Activated naive CD4-positive, alpha-beta T cell treated with anti-CD3 and anti-CD28 coated beads, Interleukin-2, amount 50 U/mL, for 24 hours (primary cell): ENCODE measurements around the gene RHEB.
A peak's percentile ranks its signal among the peaks of the same experiment; 100 is the strongest.

Source experiments
- H3K27ac Mint-ChIP-seq: one replicate; pipeline ENCODE4 v1.8.0; 2021; ENCODE audit warnings: mild to moderate bottlenecking, mixed read lengths
- H3K27me3 Mint-ChIP-seq: one replicate; pipeline ENCODE4 v1.8.0; 2021; ENCODE audit warnings: mixed read lengths
- H3K36me3 Mint-ChIP-seq: one replicate; pipeline ENCODE4 v1.8.0; 2021; ENCODE audit warnings: mixed read lengths
- H3K4me1 Mint-ChIP-seq: one replicate; pipeline ENCODE4 v1.8.0; 2021; ENCODE audit warnings: mixed read lengths
- H3K4me3 Mint-ChIP-seq: one replicate; pipeline ENCODE4 v1.8.0; 2021; ENCODE audit warnings: mild to moderate bottlenecking, mixed read lengths
- H3K9me3 Mint-ChIP-seq: one replicate; pipeline ENCODE4 v1.8.0; 2021; ENCODE audit warnings: mixed read lengths

The RHEB gene

DNA sequence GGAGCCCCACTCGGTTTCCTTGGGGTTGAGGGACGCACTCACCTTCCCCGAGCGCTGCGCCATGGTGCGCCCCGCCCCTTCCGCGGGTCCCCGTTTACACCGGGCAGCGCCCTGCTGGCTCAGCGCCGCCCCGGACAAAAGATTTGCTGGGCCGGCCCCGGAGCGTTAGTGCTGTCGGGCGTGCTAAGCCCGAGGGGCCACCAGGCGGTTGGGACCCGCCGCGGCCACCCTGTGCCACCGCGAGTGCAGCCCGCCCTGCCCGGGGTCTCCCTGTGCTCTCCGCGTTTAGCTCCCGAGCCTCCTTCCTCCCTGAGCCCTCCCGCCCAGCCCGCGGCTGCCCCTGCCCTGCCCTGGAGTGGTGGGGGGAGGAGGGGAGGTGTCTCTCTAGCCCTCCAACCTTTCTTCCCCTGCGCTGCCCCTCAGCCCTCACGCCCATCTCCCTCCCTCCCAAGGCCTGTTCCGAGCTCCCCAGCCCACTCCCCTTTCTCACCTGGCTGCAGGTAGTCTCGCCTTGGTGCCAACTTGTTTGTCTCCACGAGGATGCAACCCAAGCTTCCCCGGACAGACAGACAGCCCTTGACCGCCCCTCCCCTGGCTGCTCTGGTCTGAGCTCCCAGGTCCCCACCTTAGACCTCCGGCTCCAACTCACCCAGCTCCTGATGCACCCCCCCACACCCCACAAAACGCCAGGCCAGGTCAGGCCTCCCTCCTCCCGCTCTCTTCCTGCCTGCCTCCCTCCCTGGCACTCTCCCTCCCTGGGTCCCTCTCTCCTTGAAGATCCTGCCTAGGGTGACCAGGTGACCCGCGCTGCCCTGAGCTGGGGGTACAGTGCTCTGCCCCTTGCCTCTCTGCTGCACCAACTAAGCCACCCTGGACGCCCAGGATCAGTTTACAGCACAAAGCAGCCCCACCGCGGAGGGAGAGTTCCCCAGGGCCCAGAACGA lies 79.6 kb downstream of the RHEB start, which contains the start of gene CRYGN:
Gene CRYGN, minus strand, starts transcription at position 287 of the 944 bp plus-strand sequence. Its CDS starts 224 bp downstream, at position 63.
- H3K9me3 Mint-ChIP-seq = no peaks in the 10 kb centered on the region
- H3K27ac Mint-ChIP-seq = peak within 1 kb of the TSS; percentile 55
- peaks cover 36% of the 10 kb centered on the region for H3K4me1 Mint-ChIP-seq

DNA sequence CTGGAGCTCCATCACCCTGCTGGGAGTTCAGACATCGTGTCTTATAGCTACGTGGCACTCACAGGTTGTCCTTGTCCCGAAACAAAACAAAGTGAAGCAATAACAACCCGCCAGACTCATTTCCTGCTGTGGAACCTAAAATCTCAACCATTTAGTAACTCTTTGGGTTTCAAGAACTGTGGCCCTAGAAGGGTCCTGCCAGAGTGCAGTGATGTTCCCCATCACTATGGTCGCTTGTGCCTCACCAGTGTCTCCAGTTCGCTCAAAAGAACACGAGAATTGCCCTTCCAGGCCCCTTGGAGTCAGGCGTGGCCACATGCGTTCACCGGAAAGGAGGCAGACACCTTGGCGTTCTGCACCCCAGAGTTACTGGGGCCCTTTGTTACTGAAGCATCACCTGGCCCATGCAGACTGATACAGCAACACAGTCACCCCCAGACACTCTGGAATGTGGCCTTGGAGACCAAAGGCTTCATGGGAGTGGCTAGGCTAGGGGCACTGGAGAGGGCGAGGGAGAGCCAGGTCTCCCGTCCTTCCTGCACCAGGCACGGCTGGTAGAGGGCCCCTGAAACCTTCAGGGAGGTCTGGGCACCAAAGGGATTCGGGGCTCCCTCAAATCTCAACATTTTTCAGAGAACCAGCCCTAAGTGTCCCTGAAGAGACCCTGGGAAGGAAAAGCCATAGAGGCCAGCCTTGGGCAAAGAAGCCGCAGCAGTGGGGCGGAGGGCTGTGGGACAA lies 80.7 kb downstream of the RHEB start:
- no peak overlapping the region for H3K27ac Mint-ChIP-seq
- no peak overlapping the region for H3K4me3 Mint-ChIP-seq
- no peaks in the 10 kb centered on the region for H3K27me3 Mint-ChIP-seq
- H3K4me1 Mint-ChIP-seq = peaks cover 27% of the 10 kb centered on the region
- H3K9me3 Mint-ChIP-seq = no peaks in the 10 kb centered on the region
- H3K36me3 Mint-ChIP-seq = no peaks in the 10 kb centered on the region

More for the DNA sequence above, 79.6 kb downstream of the RHEB start, which contains the start of gene CRYGN:
- Mint-ChIP-seq H3K4me3 (peak within 1 kb of the TSS; percentile 49), H3K36me3 (no peaks in the 10 kb centered on the region), H3K27me3 (no peaks in the 10 kb centered on the region)

GRCh38 chr7:151437866-151438516 lies 81.7 kb downstream of the RHEB start:
- no peaks in the 10 kb centered on the region for H3K27me3 Mint-ChIP-seq
- no peak overlapping the region for H3K4me3 Mint-ChIP-seq
- no peak overlapping the region for H3K27ac Mint-ChIP-seq
- H3K36me3 Mint-ChIP-seq = no peaks in the 10 kb centered on the region
- H3K4me1 Mint-ChIP-seq = peaks cover 30% of the 10 kb centered on the region
- no peaks in the 10 kb centered on the region for H3K9me3 Mint-ChIP-seq

DNA sequence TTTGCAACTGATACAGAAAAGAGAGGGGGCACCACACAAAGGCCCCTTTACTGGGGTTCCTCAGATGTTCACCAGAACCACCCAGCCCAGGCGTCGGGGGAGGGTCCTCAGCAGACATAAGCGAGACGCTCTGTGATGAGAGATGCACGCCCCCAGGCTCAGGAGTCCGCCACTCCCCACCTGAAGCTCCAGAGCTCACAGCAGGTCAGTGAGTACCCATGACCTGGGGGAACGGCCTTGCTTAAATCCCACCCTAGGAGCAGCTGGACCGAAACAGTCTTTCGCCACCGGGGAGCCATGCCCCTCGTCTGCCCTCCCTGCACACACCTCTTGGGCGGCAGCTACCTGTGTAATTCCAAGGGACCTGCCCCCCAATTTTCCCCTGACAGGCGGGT lies 82.5 kb downstream of the RHEB start:
- Mint-ChIP-seq H3K9me3 (no peaks in the 10 kb centered on the region), H3K27ac (no peak overlapping the region), H3K27me3 (no peaks in the 10 kb centered on the region), H3K4me3 (no peak overlapping the region), H3K4me1 (peaks cover 30% of the 10 kb centered on the region), H3K36me3 (no peaks in the 10 kb centered on the region)

- H3K36me3 Mint-ChIP-seq = no peaks in the 10 kb centered on the region
- no peaks in the 10 kb centered on the region for H3K27me3 Mint-ChIP-seq
- H3K27ac Mint-ChIP-seq = no peak overlapping the region
- peaks cover 27% of the 10 kb centered on the region for H3K4me1 Mint-ChIP-seq
- no peaks in the 10 kb centered on the region for H3K9me3 Mint-ChIP-seq
- no peak overlapping the region for H3K4me3 Mint-ChIP-seq
Observed at GRCh38 chr7:151436446-151437158, 83.1 kb downstream of the RHEB start.

DNA sequence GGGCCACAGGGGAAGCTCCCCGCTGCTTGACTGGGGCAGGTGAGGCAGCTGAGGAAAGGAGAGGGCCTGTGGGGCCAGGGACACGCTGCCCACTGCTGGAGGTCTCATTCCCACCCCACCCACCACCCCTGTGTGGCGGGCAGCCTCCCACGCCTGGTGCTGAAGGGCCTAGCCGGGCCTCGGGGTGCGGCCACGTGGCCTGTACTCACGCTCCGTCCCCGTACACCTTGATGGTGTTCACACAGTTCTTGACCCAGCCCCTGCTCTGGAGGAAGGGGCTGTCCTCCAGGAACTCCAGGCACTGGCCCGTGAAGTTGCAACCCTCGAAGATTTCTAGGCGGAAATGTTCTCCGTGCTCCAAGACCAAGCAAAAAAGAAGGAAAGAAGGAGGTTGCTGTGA lies 83.7 kb downstream of the RHEB start:
- Mint-ChIP-seq H3K4me3 (no peak overlapping the region), H3K9me3 (no peaks in the 10 kb centered on the region), H3K27ac (no peak overlapping the region), H3K27me3 (no peaks in the 10 kb centered on the region), H3K36me3 (no peaks in the 10 kb centered on the region), H3K4me1 (peaks cover 26% of the 10 kb centered on the region)

DNA sequence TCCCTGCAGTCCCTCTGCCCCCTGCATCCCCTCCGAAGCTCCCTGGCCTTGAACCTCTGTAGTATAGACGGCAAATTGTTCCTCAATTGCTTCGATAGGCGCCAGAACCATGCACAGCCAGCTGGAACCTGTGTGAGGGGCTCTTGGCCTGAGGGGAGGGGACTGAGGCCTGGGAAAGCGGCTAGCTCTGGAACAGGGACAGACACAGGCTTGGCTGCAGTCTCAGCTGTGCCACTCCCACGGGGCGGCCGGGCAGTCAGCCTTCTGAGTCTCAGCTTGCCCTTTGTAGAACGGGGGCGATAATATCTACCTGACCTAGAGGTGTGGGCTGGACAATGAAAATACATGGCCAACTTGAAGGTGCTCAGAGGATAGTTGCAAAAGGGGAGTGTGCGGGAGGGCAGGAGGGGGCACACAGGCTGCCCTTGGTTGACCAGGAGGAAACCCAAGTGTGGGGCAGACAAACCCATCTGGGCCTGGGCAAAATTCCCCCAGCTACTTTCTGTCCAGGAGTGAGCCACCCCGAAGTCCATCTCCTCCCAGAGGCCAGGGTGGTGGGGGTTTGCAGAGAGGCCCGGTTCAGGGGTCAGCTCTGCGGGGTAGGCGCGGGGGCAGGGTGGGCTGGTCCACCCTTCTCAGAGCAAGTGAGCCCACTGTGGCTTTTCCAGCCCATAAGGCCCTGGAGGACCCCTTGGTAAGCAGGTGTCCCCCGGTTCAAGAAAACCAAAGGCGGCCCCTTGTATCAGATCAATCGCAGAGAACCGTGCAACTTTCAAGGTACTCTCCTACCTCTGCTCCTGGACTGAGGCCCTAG lies 84.4 kb downstream of the RHEB start:
- H3K27me3 Mint-ChIP-seq = no peaks in the 10 kb centered on the region
- no peaks in the 10 kb centered on the region for H3K36me3 Mint-ChIP-seq
- no peak overlapping the region for H3K4me3 Mint-ChIP-seq
- H3K9me3 Mint-ChIP-seq = no peaks in the 10 kb centered on the region
- peaks cover 25% of the 10 kb centered on the region for H3K4me1 Mint-ChIP-seq
- H3K27ac Mint-ChIP-seq = no peak overlapping the region

GRCh38 chr7:151434549-151434948 lies 85.1 kb downstream of the RHEB start:
- Mint-ChIP-seq H3K27me3 (no peaks in the 10 kb centered on the region), H3K4me3 (no peak overlapping the region), H3K36me3 (no peaks in the 10 kb centered on the region), H3K4me1 (peaks cover 31% of the 10 kb centered on the region), H3K27ac (no peak overlapping the region), H3K9me3 (no peaks in the 10 kb centered on the region)

DNA sequence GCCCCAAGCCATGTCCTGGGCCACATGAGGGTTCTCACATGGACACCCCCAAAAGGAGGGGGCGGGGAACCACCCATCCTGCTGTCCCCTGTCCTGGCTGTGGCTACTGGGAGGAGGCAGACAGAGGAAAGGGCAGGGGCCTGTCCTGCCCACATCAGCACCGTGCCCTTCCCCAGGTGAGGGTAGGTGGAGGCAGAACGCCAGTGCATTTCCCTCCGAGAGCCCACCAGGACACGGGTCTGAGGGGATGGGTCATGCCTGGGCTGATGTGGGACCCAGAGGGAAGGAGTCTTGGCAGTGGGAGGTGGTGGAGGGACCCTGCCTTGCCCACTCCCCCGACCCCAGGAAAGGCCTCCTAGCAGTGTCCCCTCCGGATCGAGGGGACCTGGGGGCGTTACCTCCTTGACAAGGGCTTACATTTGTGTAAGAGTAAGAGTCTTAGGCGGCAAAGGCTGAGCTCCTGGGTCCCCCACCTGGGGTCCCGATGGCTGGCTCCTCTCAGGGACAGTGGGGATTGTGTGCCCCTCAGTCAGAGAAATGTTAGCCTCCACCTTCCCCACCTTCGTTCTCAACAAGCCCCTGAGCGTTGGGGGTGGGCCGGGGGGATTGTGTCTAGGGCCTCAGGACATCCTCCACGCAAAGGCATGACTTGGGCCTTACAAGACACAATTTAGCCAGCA lies 85.8 kb downstream of the RHEB start:
- Mint-ChIP-seq H3K36me3 (no peaks in the 10 kb centered on the region), H3K27me3 (no peaks in the 10 kb centered on the region), H3K27ac (no peak overlapping the region), H3K4me3 (no peak overlapping the region), H3K4me1 (peaks cover 38% of the 10 kb centered on the region), H3K9me3 (no peaks in the 10 kb centered on the region)

DNA sequence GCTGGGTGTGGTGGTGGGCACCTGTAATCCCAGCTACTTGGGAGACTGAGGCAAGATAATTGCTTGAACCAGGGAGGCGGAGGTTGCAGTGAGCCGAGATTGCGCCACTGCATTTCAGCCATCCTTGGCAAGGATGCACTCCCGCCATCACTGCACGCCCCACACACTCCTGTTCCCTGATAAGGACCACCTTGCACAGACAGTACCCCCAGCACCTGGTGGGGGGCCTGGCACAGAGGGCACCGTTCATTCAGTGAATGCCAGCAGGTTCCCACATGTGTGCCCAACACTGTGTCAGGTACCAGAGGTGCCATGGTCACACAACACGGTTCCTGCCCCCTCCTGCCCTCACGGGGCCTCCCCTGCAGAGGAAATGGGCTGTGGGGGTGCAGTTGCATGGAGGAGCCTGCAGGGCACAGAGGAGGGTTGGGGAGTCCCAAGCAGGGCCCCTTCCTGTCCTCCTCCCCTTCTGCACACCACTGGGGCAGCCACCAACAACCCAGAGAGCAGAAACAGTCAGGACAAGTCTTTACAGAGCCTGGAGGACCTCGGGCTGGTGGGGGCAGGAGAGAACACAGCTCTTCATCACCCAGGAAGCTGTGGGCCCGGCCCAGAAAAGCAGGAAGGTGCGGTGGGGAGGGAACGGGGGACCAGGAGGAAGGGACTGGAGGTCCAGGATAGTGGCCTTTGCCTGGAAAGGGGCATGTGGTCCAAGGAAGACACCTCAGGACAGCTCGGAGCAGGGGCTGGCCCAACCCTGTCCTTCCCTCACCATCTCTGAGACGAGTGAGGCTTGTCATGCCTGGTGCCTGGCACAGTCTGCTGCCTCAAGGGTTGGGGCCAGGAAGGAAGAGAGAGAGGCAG lies 86.8 kb downstream of the RHEB start:
- no peaks in the 10 kb centered on the region for H3K27me3 Mint-ChIP-seq
- peak overlapping the region; percentile 79 for H3K27ac Mint-ChIP-seq
- H3K4me1 Mint-ChIP-seq = peaks cover 48% of the 10 kb centered on the region
- no peaks in the 10 kb centered on the region for H3K36me3 Mint-ChIP-seq
- peak overlapping the region; percentile 42 for H3K4me3 Mint-ChIP-seq
- no peaks in the 10 kb centered on the region for H3K9me3 Mint-ChIP-seq

DNA sequence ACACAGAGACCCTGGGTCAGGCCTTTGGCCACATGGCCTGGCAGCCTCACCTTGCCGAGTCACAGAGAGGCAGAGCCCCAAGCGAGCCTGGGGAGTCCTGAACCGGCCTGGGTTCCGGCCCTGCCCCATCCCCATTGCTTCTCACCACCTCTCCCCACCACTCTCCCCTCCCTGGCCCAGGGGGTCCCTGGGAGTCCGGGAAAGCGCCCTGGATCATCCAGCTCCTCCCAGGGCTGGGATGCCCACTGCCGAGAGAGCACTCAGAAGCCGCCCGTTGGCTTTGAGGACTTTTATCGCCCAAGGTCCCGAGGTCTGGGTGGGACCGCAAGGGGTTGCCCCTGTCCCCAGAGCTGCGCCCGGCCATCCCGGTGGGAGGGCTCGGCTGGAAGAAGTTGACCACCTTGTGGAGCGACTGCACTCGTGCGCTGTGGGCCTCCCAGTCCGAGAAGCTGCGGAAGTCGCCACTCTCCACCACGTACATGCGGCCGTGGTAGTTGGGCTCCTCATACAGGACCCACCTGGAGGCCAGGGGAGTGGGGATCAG lies 87.9 kb downstream of the RHEB start:
- Mint-ChIP-seq H3K9me3 (no peaks in the 10 kb centered on the region), H3K4me3 (no peak overlapping the region), H3K4me1 (peaks cover 55% of the 10 kb centered on the region), H3K36me3 (no peaks in the 10 kb centered on the region), H3K27ac (peak overlapping the region; percentile 35), H3K27me3 (no peaks in the 10 kb centered on the region)

DNA sequence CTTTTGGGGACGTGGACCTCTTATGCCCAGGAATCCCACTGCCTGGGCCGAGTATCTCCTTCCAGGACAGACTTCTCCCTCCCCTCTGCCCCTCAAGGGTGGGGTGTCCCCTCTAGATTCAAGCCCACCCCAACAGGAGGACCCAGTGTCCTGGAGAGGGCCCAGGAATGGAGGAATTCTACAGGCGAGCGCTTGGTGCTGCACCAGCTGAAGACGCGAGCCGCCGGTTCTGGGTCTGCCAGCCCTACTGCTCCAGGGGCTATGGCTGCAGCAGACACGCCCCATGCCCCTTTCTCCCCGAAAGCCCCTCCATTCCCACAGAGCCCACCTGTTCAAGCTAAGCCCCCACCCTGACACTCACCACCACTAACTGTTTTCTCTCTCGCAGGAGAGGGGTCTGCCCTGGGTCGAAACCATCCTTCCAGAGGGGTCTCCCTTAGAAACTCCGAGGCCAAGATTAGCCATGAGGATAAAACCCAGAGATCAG lies 88.4 kb downstream of the RHEB start:
- no peaks in the 10 kb centered on the region for H3K36me3 Mint-ChIP-seq
- no peak overlapping the region for H3K4me3 Mint-ChIP-seq
- H3K27ac Mint-ChIP-seq = peak overlapping the region; percentile 35
- H3K4me1 Mint-ChIP-seq = peaks cover 58% of the 10 kb centered on the region
- no peaks in the 10 kb centered on the region for H3K9me3 Mint-ChIP-seq
- no peaks in the 10 kb centered on the region for H3K27me3 Mint-ChIP-seq
